WTC11 (cell line): ENCODE results near the gene DNASE2B. TPM values are rescaled to one million over a fixed set of nuclear protein-coding genes. Genes with fewer than 3 reads are reported as not detected.
A peak's percentile ranks its signal among the peaks of the same experiment; 100 is the strongest.

ENCODE experiments used
- ATAC-seq: fragments of 200-7000 bp; cut with Tn5 transposase; 2 replicates; pipeline ENCODE4 v1.10.0; 2021; ENCODE audit warnings: mild to moderate bottlenecking, moderate library complexity
- Bru-seq: library from RNA; stranded (reverse); fragments of 400-500 nt; gene quantifications from one replicate; lab custom pipeline; 2021; lab: Mats Ljungman, UMichigan
- CTCF ChIA-PET: fragments of 300-600 bp; sonication (Branson Sonifier 250); formaldehyde crosslinking; loops from one replicate; lab custom pipeline; 2021; ENCODE audit warnings: antibody characterized with exemption; lab: Charles Lee
- POLR2A ChIA-PET: fragments of 350-600 bp; sonication (Branson Sonifier 250); formaldehyde crosslinking; loops from one replicate; lab custom pipeline; 2021; ENCODE audit warnings: antibody characterized with exemption; lab: Charles Lee
- DNase-seq: peaks from one replicate; pipeline ENCODE4 v3.0.0; 2021; ENCODE audit warnings: low spot score
- H3K27ac Mint-ChIP-seq: 2 replicates; pipeline ENCODE4 v1.8.0; 2021; ENCODE audit warnings: mixed read lengths
- H3K27me3 Mint-ChIP-seq: 2 replicates; pipeline ENCODE4 v1.8.0; 2021; ENCODE audit warnings: low read depth, mild to moderate bottlenecking, moderate library complexity, mixed read lengths
- H3K36me3 Mint-ChIP-seq: 2 replicates; pipeline ENCODE4 v1.8.0; 2021; ENCODE audit warnings: mixed read lengths
- H3K4me1 Mint-ChIP-seq: 2 replicates; pipeline ENCODE4 v1.8.0; 2022; ENCODE audit warnings: mixed read lengths
- H3K4me3 Mint-ChIP-seq: 2 replicates; pipeline ENCODE4 v1.8.0; 2021; ENCODE audit warnings: mild to moderate bottlenecking, moderate library complexity, mixed read lengths
- H3K9me3 Mint-ChIP-seq: 2 replicates; pipeline ENCODE4 v1.8.0; 2021; ENCODE audit warnings: mixed read lengths
- ATF3 ChIP-seq: sonication (generic); formaldehyde crosslinking; conservative IDR thresholded peaks from 2 replicates; pipeline ENCODE4 v1.8.1; 2022; ENCODE audit warnings: mild to moderate bottlenecking, missing genetic modification reagents
- CREM ChIP-seq: sonication (generic); formaldehyde crosslinking; IDR thresholded peaks from 2 replicates; pipeline ENCODE4 v1.8.1; 2022; ENCODE audit warnings: mild to moderate bottlenecking, missing genetic modification reagents, moderate library complexity
- E2F1 ChIP-seq: sonication (generic); formaldehyde crosslinking; IDR thresholded peaks from 2 replicates; pipeline ENCODE4 v1.8.0; 2022; ENCODE audit warnings: mild to moderate bottlenecking, missing genetic modification reagents
- E2F5 ChIP-seq: sonication (generic); formaldehyde crosslinking; IDR thresholded peaks from 2 replicates; pipeline ENCODE4 v1.8.1; 2022; ENCODE audit warnings: mild to moderate bottlenecking, moderate library complexity, missing genetic modification reagents
- ELF4 ChIP-seq: sonication (generic); formaldehyde crosslinking; IDR thresholded peaks from 2 replicates; pipeline ENCODE4 v1.8.1; 2022; ENCODE audit warnings: low read depth, mild to moderate bottlenecking, moderate library complexity, missing genetic modification reagents
- ESRRA ChIP-seq: sonication (generic); formaldehyde crosslinking; IDR thresholded peaks from 2 replicates; pipeline ENCODE4 v1.8.1; 2022; ENCODE audit warnings: mild to moderate bottlenecking, missing genetic modification reagents, borderline replicate concordance
- FOXP4 ChIP-seq: sonication (generic); formaldehyde crosslinking; IDR thresholded peaks from 2 replicates; pipeline ENCODE4 v1.8.0; 2022; ENCODE audit warnings: mild to moderate bottlenecking, missing genetic modification reagents
- GRHL2 ChIP-seq: fragments of 250-450 bp; sonication (Bioruptor Pico); IDR thresholded peaks from 2 replicates; pipeline ENCODE4 v1.8.0; 2022; ENCODE audit warnings: mild to moderate bottlenecking, moderate library complexity; ENCODE audit not compliant: insufficient replicate concordance, severe bottlenecking
- JAZF1 ChIP-seq: fragments of 250-450 bp; sonication (Bioruptor Pico); IDR thresholded peaks from 2 replicates; pipeline ENCODE4 v1.9.0; 2021; ENCODE audit warnings: moderate library complexity, mild to moderate bottlenecking, inconsistent platforms
- JUN ChIP-seq: sonication (generic); formaldehyde crosslinking; IDR thresholded peaks from 2 replicates; pipeline ENCODE4 v1.8.0; 2023; ENCODE audit warnings: mild to moderate bottlenecking, missing genetic modification reagents
- KAT7 ChIP-seq: sonication (generic); formaldehyde crosslinking; IDR thresholded peaks from 2 replicates; pipeline ENCODE4 v1.8.1; 2023; ENCODE audit warnings: missing genetic modification reagents, mild to moderate bottlenecking, borderline replicate concordance
- MXD4 ChIP-seq: fragments of 250-450 bp; sonication (Bioruptor Pico); IDR thresholded peaks from 2 replicates; pipeline ENCODE4 v1.8.0; 2021; ENCODE audit warnings: mild to moderate bottlenecking, moderate library complexity, borderline replicate concordance
- NFE2L1 ChIP-seq: sonication (generic); formaldehyde crosslinking; IDR thresholded peaks from 2 replicates; pipeline ENCODE4 v1.8.1; 2023; ENCODE audit warnings: missing genetic modification reagents
- NR3C1 ChIP-seq: sonication (generic); formaldehyde crosslinking; conservative IDR thresholded peaks from 2 replicates; pipeline ENCODE4 v1.8.1; 2023; ENCODE audit warnings: low read depth, mild to moderate bottlenecking, missing genetic modification reagents
- ZBTB43 ChIP-seq: sonication (generic); formaldehyde crosslinking; IDR thresholded peaks from 2 replicates; pipeline ENCODE4 v1.8.1; 2023; ENCODE audit warnings: mild to moderate bottlenecking, missing genetic modification reagents
- ZNF121 ChIP-seq: sonication (generic); formaldehyde crosslinking; IDR thresholded peaks from 2 replicates; pipeline ENCODE4 v1.8.0; 2023; ENCODE audit warnings: missing genetic modification reagents
- ZNF219 ChIP-seq: sonication (generic); formaldehyde crosslinking; IDR thresholded peaks from 2 replicates; pipeline ENCODE4 v1.8.0; 2023; ENCODE audit warnings: missing genetic modification reagents, mild to moderate bottlenecking, borderline replicate concordance
- ZNF263 ChIP-seq: sonication (generic); formaldehyde crosslinking; IDR thresholded peaks from 2 replicates; pipeline ENCODE4 v1.8.1; 2022; ENCODE audit warnings: low read depth, mild to moderate bottlenecking, moderate library complexity, missing genetic modification reagents
- ZNF317 ChIP-seq: sonication (generic); formaldehyde crosslinking; IDR thresholded peaks from 2 replicates; pipeline ENCODE4 v1.8.1; 2023; ENCODE audit warnings: low read depth, mild to moderate bottlenecking, moderate library complexity, missing genetic modification reagents, borderline replicate concordance
- ZNF396 ChIP-seq: fragments of 250-450 bp; sonication (Bioruptor Pico); IDR thresholded peaks from 2 replicates; pipeline ENCODE4 v1.8.0; 2021; ENCODE audit warnings: mild to moderate bottlenecking, moderate library complexity, borderline replicate concordance
- ZNF425 ChIP-seq: fragments of 250-450 bp; sonication (Bioruptor Pico); conservative IDR thresholded peaks from 2 replicates; pipeline ENCODE4 v1.9.0; 2021; ENCODE audit warnings: mild to moderate bottlenecking
- ZNF671 ChIP-seq: fragments of 250-450 bp; sonication (Bioruptor Pico); IDR thresholded peaks from 2 replicates; pipeline ENCODE4 v1.8.0; 2021; ENCODE audit warnings: mild to moderate bottlenecking
- long read RNA-seq, 3 experiments: library from RNA in 1 of 3; library from capped mRNA in 1 of 3; library from polyadenylated mRNA in 1 of 3; unstranded in 2 of 3; stranded (forward) in 1 of 3; transcript quantifications; one replicate each; pipeline ENCODE4 v2.0.0, GENCODE V29; 2021
- total RNA-seq: library from RNA; stranded (reverse); gene quantifications from 3 replicates; pipeline ENCODE4 v1.2.3, GENCODE V29; 2021

DNASE2B gene
- total RNA-seq: 0.15 to 0.23 TPM in 2 of 3 replicates, not detected in the other
- percentile 5 among the genes with signal in this experiment for Bru-seq, nascent RNA
- long read RNA-seq, experiment 1: 0 reads
- long read RNA-seq, experiment 2: 0 reads
- long read RNA-seq, experiment 3: 0 reads

GRCh38 chr1:84398175-84399155, at the start of gene DNASE2B:
Gene DNASE2B (plus strand): TSS chr1:84398484. CDS start chr1:84398565, 81 bp downstream.
- H3K27ac Mint-ChIP-seq: no peak within 1 kb of the TSS
- CTCF ChIA-PET: no interaction called here
- POLR2A ChIA-PET: no interaction called here
- no peaks in the 10 kb centered on the region for H3K9me3 Mint-ChIP-seq
- TF ChIP-seq NR3C1: no peak
- TF ChIP-seq CREM: no peak
- TF ChIP-seq E2F5 (CRISPR knock-in tag): no peak
- no peak for TF ChIP-seq NFE2L1 (CRISPR knock-in tag)
- TF ChIP-seq ZNF121 (CRISPR knock-in tag): no peak
- no peak for TF ChIP-seq ATF3 (CRISPR knock-in tag)
- no peak for TF ChIP-seq FOXP4 (CRISPR knock-in tag)
- no peak for TF ChIP-seq MXD4 (CRISPR knock-in tag)
- TF ChIP-seq ZBTB43 (CRISPR knock-in tag): no peak
- no peak for TF ChIP-seq ELF4
- no peak for TF ChIP-seq ZNF425 (CRISPR knock-in tag)
- TF ChIP-seq JUN (CRISPR knock-in tag): no peak
- no peak for TF ChIP-seq E2F1 (CRISPR knock-in tag)
- ATAC-seq (no peak), DNase-seq (no peak)
- H3K27me3 Mint-ChIP-seq: no peaks in the 10 kb centered on the region
- H3K4me1 Mint-ChIP-seq: no peaks in the 10 kb centered on the region
- no peaks in the 10 kb centered on the region for H3K36me3 Mint-ChIP-seq
- no peak within 1 kb of the TSS for H3K4me3 Mint-ChIP-seq

GRCh38 chr1:84348759-84349158, 49.5 kb upstream of the DNASE2B start:
- POLR2A ChIA-PET: no interaction called here
- Mint-ChIP-seq H3K9me3 (peaks cover 11% of the 10 kb centered on the region; the same call in 1 of the 2 replicates), H3K4me3 (no peak overlapping the region), H3K36me3 (no peaks in the 10 kb centered on the region), H3K27ac (no peak overlapping the region), H3K27me3 (no peaks in the 10 kb centered on the region), H3K4me1 (no peaks in the 10 kb centered on the region)
- ATAC-seq (no peak), DNase-seq (no peak)
- CTCF ChIA-PET: no interaction called here
- TF ChIP-seq ZNF263 (CRISPR knock-in tag): no peak
- TF ChIP-seq KAT7: no peak
- no peak for TF ChIP-seq ZNF317 (CRISPR knock-in tag)
- no peak for TF ChIP-seq E2F1 (CRISPR knock-in tag)
- TF ChIP-seq ZNF396 (CRISPR knock-in tag): no peak
- no peak for TF ChIP-seq JAZF1 (CRISPR knock-in tag)
- no peak for TF ChIP-seq ZNF671
- TF ChIP-seq ZNF219 (CRISPR knock-in tag): no peak
- no peak for TF ChIP-seq GRHL2
- TF ChIP-seq ESRRA (CRISPR knock-in tag): no peak
- TF ChIP-seq MXD4 (CRISPR knock-in tag): no peak
- no peak for TF ChIP-seq ZNF121 (CRISPR knock-in tag)
